DOHH2 (cell line): Measurements from ENCODE around the gene GRPEL2.

Experiments
- H3F3A ChIP-seq: fragments of 200-600 bp; sonication (generic), shearing (Covaris generic); 2 replicates; pipeline ENCODE4 v1.6.0; 2016; ENCODE audit warnings: antibody characterized with exemption, mild to moderate bottlenecking; ENCODE audit not compliant: control insufficient read depth, insufficient read depth
- H3K27ac ChIP-seq: fragments of 200-600 bp; sonication (generic); 2 replicates; pipeline ENCODE4 v1.5.1; 2014; ENCODE audit warnings: low read depth, mild to moderate bottlenecking, low read length, moderate library complexity
- H3K27me3 ChIP-seq: fragments of 200-600 bp; sonication (generic); 2 replicates; pipeline ENCODE4 v1.6.1; 2014; ENCODE audit warnings: mild to moderate bottlenecking, low read length, mixed read lengths; ENCODE audit not compliant: control insufficient read depth
- H3K36me3 ChIP-seq: fragments of 200-600 bp; sonication (generic); 2 replicates; pipeline ENCODE4 v1.6.1; 2014; ENCODE audit warnings: mild to moderate bottlenecking, low read length, moderate library complexity, mixed read lengths; ENCODE audit not compliant: control insufficient read depth
- H3K4me1 ChIP-seq: fragments of 200-600 bp; sonication (generic); 2 replicates; pipeline ENCODE4 v1.6.1; 2014; ENCODE audit warnings: mild to moderate bottlenecking, low read length, mixed read lengths; ENCODE audit not compliant: control insufficient read depth
- H3K4me2 ChIP-seq: fragments of 200-600 bp; sonication (generic); 2 replicates; pipeline ENCODE4 v1.6.0; 2014; ENCODE audit warnings: mild to moderate bottlenecking, low read length, moderate library complexity
- H3K4me3 ChIP-seq: fragments of 200-600 bp; sonication (generic); 2 replicates; pipeline ENCODE4 v1.5.1; 2014; ENCODE audit warnings: mild to moderate bottlenecking, low read length, mixed read lengths
- H3K79me2 ChIP-seq: fragments of 200-600 bp; sonication (generic); 2 replicates; pipeline ENCODE4 v1.6.1; 2014; ENCODE audit warnings: mild to moderate bottlenecking, low read length, mixed read lengths; ENCODE audit not compliant: control insufficient read depth
- H3K9me2 ChIP-seq: fragments of 200-600 bp; sonication (generic); replicated peaks from 2 replicates; pipeline ENCODE4 v1.6.1; 2014; ENCODE audit warnings: mild to moderate bottlenecking, low read length, mixed read lengths; ENCODE audit not compliant: control insufficient read depth
- H3K9me3 ChIP-seq: fragments of 200-600 bp; sonication (generic); 2 replicates; pipeline ENCODE4 v1.6.1; 2014; ENCODE audit warnings: antibody characterized with exemption, low read length, mixed read lengths; ENCODE audit not compliant: control insufficient read depth, insufficient read depth
- H4K20me1 ChIP-seq: fragments of 200-600 bp; sonication (generic); 2 replicates; pipeline ENCODE4 v1.6.0; 2014; ENCODE audit warnings: low read depth, mild to moderate bottlenecking, antibody characterized with exemption, low read length, moderate library complexity; ENCODE audit not compliant: control insufficient read depth, insufficient read depth
- EZH2phosphoT487 ChIP-seq: fragments of 200-600 bp; sonication (generic); IDR thresholded peaks from 2 replicates; pipeline ENCODE4 v1.6.1; 2017; ENCODE audit warnings: borderline replicate concordance, mild to moderate bottlenecking, antibody characterized with exemption, low read length, moderate library complexity, mixed read lengths
- TF ChIP-seq, protein P1 (sequence below): fragments of 200-600 bp; sonication (generic); IDR thresholded peaks from one replicate; pipeline ENCODE4 v1.5.1; 2014; ENCODE audit warnings: antibody characterized with exemption, mild to moderate bottlenecking, low read depth, low read length; ENCODE audit not compliant: poor library complexity, severe bottlenecking

Gene GRPEL2

DNA sequence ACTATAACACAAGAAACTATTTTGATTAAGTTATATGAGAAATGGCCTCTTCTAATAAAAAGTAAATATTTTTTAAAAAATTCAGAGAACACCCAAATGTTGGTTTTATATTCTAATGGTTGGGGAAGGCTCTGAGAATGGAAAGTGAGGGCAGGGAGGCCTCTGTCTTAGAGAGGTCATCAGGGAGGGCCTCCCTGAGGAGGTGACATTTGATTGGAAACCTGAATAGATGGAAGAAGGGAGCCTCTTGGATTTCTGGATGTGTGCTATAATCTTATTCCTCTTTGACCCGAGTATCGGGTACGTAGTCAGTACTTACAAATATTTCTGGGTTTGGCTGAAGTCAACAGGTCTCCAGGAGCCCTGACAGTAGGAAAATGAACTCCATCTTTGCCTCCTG, 26.1 kb upstream of the GRPEL2 start:
- Histone ChIP-seq H3K4me3 (no peak overlapping the region), H3K79me2 (no peaks in the 10 kb centered on the region), H3F3A (no peaks in the 10 kb centered on the region), H4K20me1 (no peaks in the 10 kb centered on the region), H3K27me3 (no peaks in the 10 kb centered on the region; the same call in 1 of the 2 replicates), H3K27ac (no peak overlapping the region), H3K9me2 (no peaks in the 10 kb centered on the region), H3K36me3 (no peaks in the 10 kb centered on the region), H3K4me2 (no peak overlapping the region), H3K4me1 (no peaks in the 10 kb centered on the region), H3K9me3 (no peaks in the 10 kb centered on the region)
- TF ChIP-seq, protein P1, sequence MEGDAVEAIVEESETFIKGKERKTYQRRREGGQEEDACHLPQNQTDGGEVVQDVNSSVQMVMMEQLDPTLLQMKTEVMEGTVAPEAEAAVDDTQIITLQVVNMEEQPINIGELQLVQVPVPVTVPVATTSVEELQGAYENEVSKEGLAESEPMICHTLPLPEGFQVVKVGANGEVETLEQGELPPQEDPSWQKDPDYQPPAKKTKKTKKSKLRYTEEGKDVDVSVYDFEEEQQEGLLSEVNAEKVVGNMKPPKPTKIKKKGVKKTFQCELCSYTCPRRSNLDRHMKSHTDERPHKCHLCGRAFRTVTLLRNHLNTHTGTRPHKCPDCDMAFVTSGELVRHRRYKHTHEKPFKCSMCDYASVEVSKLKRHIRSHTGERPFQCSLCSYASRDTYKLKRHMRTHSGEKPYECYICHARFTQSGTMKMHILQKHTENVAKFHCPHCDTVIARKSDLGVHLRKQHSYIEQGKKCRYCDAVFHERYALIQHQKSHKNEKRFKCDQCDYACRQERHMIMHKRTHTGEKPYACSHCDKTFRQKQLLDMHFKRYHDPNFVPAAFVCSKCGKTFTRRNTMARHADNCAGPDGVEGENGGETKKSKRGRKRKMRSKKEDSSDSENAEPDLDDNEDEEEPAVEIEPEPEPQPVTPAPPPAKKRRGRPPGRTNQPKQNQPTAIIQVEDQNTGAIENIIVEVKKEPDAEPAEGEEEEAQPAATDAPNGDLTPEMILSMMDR = no peak
- no peak for TF ChIP-seq EZH2phosphoT487

DNA sequence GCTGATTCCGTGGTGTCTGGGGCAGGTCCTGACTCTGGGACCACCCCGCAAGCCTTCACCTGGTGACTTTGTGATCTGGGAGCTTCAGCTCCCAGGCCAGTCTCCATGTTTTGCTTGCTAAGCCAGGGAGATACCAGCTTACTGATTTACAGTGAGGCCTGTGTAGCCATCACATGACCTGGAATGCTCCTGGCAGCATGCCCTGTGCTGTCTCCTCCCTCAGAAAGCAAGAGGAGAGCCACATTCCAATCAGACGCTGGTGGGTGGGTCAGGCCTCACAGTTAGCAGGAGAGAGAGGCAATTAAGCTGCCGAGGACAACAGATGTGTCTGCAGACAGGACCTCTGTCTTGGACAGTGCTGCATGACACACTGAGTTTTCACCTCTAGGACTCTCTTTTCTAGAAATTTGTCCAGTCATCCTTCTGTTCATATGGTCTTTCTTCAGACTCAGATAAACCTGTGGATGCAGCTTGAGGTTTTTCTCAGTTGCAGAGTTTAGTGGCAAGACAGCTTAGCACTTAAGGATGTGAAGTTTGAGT, 24.4 kb upstream of the GRPEL2 start:
- no peak overlapping the region for H3K4me3 ChIP-seq
- H3K4me2 ChIP-seq = no peak overlapping the region
- no peaks in the 10 kb centered on the region for H3K79me2 ChIP-seq
- H3K36me3 ChIP-seq = no peaks in the 10 kb centered on the region
- no peaks in the 10 kb centered on the region for H3K9me3 ChIP-seq
- H4K20me1 ChIP-seq = no peaks in the 10 kb centered on the region
- H3K27ac ChIP-seq = no peak overlapping the region
- TF ChIP-seq, protein P1 = no peak
- TF ChIP-seq EZH2phosphoT487 = no peak
- H3K4me1 ChIP-seq = no peaks in the 10 kb centered on the region
- no peaks in the 10 kb centered on the region; the same call in 1 of the 2 replicates for H3K9me2 ChIP-seq
- H3K27me3 ChIP-seq = no peaks in the 10 kb centered on the region
- no peaks in the 10 kb centered on the region for H3F3A ChIP-seq

DNA sequence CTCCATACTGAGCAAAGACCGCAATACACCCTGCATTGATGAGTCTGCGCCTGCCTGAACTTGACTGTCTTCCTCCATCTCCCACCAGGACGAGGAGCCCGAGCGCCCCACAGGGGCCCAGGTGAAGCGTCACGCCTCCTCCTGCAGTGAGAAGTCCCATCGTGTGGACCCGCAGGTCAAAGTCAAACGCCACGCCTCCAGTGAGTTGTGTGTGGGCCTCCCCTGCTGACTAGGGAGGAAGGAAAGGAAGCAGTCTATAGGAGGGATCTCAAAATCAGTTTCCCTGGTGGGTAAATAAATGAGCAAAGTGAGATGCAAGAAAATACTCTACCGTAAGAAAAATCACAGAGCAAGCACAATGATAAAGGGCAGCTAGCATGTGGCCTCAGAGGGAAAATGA, 22.8 kb upstream of the GRPEL2 start:
- H3K79me2 ChIP-seq = no peaks in the 10 kb centered on the region
- no peaks in the 10 kb centered on the region for H3K4me1 ChIP-seq
- H3K9me2 ChIP-seq = no peaks in the 10 kb centered on the region; the same call in 1 of the 2 replicates
- no peaks in the 10 kb centered on the region for H3K36me3 ChIP-seq
- no peak for TF ChIP-seq EZH2phosphoT487
- TF ChIP-seq, protein P1 = no peak
- H3K27me3 ChIP-seq = no peaks in the 10 kb centered on the region
- no peak overlapping the region for H3K27ac ChIP-seq
- H3K4me3 ChIP-seq = no peak overlapping the region
- H3F3A ChIP-seq = no peaks in the 10 kb centered on the region
- no peaks in the 10 kb centered on the region for H3K9me3 ChIP-seq
- no peak overlapping the region for H3K4me2 ChIP-seq
- no peaks in the 10 kb centered on the region for H4K20me1 ChIP-seq
